ENCODE measurements around the gene FNDC4. TPM values are rescaled to one million over a fixed set of nuclear protein-coding genes. Genes with fewer than 3 reads are reported as not detected.

Gene FNDC4
- total RNA-seq, 1 donor from 2014 or later, result 10.5 TPM

GRCh38 chr2:27441958-27442919 is 52.8 kb downstream of the FNDC4 start, which contains the start of gene KRTCAP3:
KRTCAP3 (plus strand) TSS chr2:27442381; CDS start chr2:27442413, 32 bp downstream.
- no peak for TF ChIP-seq CTCF (IDR thresholded peaks at IDR 0.05)
- Mint-ChIP-seq H3K4me1 (ENCODE audit: unreplicated experiment) (no peaks in the 10 kb centered on the region), H3K27ac (ENCODE audit: unreplicated experiment) (no peak within 1 kb of the TSS)

More at GRCh38 chr2:27441958-27442919, 52.8 kb downstream of the FNDC4 start, which contains the start of gene KRTCAP3:
- Mint-ChIP-seq H3K4me3 (ENCODE audit: unreplicated experiment) (no peak within 1 kb of the TSS), H3K36me3 (ENCODE audit: unreplicated experiment) (peaks cover 39% of the 10 kb centered on the region), H3K9me3 (ENCODE audit: unreplicated experiment) (no peaks in the 10 kb centered on the region), H3K27me3 (ENCODE audit: unreplicated experiment) (no peaks in the 10 kb centered on the region)
- no peak for DNase-seq (ENCODE audit: extremely low spot score, unreplicated experiment)

Other genes with a start within 250 kb of the FNDC4 start
- gene SLC30A3, start 232.2 kb downstream of the FNDC4 start, total RNA-seq, result not detected in 2 replicates
- gene DNAJC5G, start 219.8 kb downstream of the FNDC4 start, total RNA-seq, result not detected in 2 replicates
- not detected in 2 replicates for gene TRIM54, start 212.8 kb downstream of the FNDC4 start, total RNA-seq
- gene UCN, start 186.8 kb downstream of the FNDC4 start, total RNA-seq, result 2.6 and 4.1 TPM in 2 replicates
- gene MPV17, start 172.1 kb downstream of the FNDC4 start, total RNA-seq, result 76.0 and 85.5 TPM in 2 replicates
- 57.4 and 59.4 TPM in 2 replicates for gene GTF3C2, start 138.4 kb downstream of the FNDC4 start, total RNA-seq
- gene EIF2B4, start 124.9 kb downstream of the FNDC4 start, total RNA-seq, result 50.0 and 50.4 TPM in 2 replicates
- 124 and 134 TPM in 2 replicates for gene SNX17, start 124.6 kb downstream of the FNDC4 start, total RNA-seq
- gene ZNF513, start 114.5 kb downstream of the FNDC4 start, total RNA-seq, result 15.7 and 19.1 TPM in 2 replicates
- 70.7 and 74.2 TPM in 2 replicates for gene PPM1G, start 85.6 kb downstream of the FNDC4 start, total RNA-seq
- gene NRBP1, start 66.6 kb downstream of the FNDC4 start, total RNA-seq, result 129 and 137 TPM in 2 replicates
- gene KRTCAP3, start 52.8 kb downstream of the FNDC4 start, total RNA-seq, result 2.3 and 3.2 TPM in 2 replicates
- gene IFT172, start 5.5 kb downstream of the FNDC4 start, total RNA-seq, result 42.5 and 46.4 TPM in 2 replicates
- gene GCKR, start 1.6 kb upstream of the FNDC4 start, total RNA-seq, result not detected in 2 replicates
- gene ZNF512, start 87.8 kb upstream of the FNDC4 start, total RNA-seq, result 43.6 and 52.5 TPM in 2 replicates
- 2.1 and 2.5 TPM in 2 replicates for gene CCDC121, start 133.8 kb upstream of the FNDC4 start, total RNA-seq
- gene GPN1, start 133.8 kb upstream of the FNDC4 start, total RNA-seq, result 28.6 and 28.8 TPM in 2 replicates
- 37.9 and 41.2 TPM in 2 replicates for gene SUPT7L, start 168.4 kb upstream of the FNDC4 start, total RNA-seq
- 20.5 and 20.7 TPM in 2 replicates for gene SLC4A1AP, start 168.7 kb upstream of the FNDC4 start, total RNA-seq

Data from osteocyte (in vitro differentiated cells).